AG10803 (cell line): ENCODE results near the gene SCD5.
"Not testable (repeated sequence)": the region's sequence is repeated elsewhere in the genome, so short reads cannot be mapped to it uniquely, and the experiment has no call there.

Source experiments
- DNase-seq: peaks from one replicate; pipeline ENCODE4 v3.0.0; 2010; ENCODE audit warnings: low read depth
- H3K4me3 ChIP-seq: 2 replicates; pipeline ENCODE4 v1.5.1; 2011; ENCODE audit warnings: mild to moderate bottlenecking, low read length, control low read depth
- CTCF ChIP-seq: conservative IDR thresholded peaks from 2 replicates; pipeline ENCODE4 v1.5.1; 2011; ENCODE audit warnings: mild to moderate bottlenecking, low read length, control low read depth, inconsistent platforms

Gene SCD5

GRCh38 chr4:82798168-82799005, at the start of gene SCD5:
TSS of gene SCD5 (minus strand) at chr4:82798796. CDS start at chr4:82798537, 259 bp downstream.
- peak within 1 kb of the TSS; percentile 77 for H3K4me3 ChIP-seq
- peak; percentile 86 for DNase-seq
- no peak; the same call in 1 of the 2 replicates for TF ChIP-seq CTCF

GRCh38 chr4:82842593-82842992, 44.0 kb upstream of the SCD5 start:
- peak; percentile 17 for DNase-seq
- H3K4me3 ChIP-seq = no peak overlapping the region
- peak; percentile 49 for TF ChIP-seq CTCF

GRCh38 chr4:82839624-82840023, 41.0 kb upstream of the SCD5 start:
- no peak for TF ChIP-seq CTCF
- no peak overlapping the region for H3K4me3 ChIP-seq
- no peak for DNase-seq

- H3K4me3 ChIP-seq = no peak overlapping the region
- TF ChIP-seq CTCF = peak; percentile 35
- peak; percentile 76 for DNase-seq
These were observed 35.2 kb upstream of the SCD5 start for GRCh38 chr4:82833696-82834313.

GRCh38 chr4:82833060-82833459, 34.5 kb upstream of the SCD5 start:
- not testable (repeated sequence) for H3K4me3 ChIP-seq, DNase-seq

- no peak overlapping the region for H3K4me3 ChIP-seq
- no peak for DNase-seq
- no peak for TF ChIP-seq CTCF
These were observed 26.8 kb upstream of the SCD5 start for GRCh38 chr4:82825425-82825824.

- no peak for TF ChIP-seq CTCF
- DNase-seq = peak; percentile 56
These were observed 24.5 kb upstream of the SCD5 start for GRCh38 chr4:82823062-82823461.

More at GRCh38 chr4:82823062-82823461, 24.5 kb upstream of the SCD5 start:
- no peak overlapping the region for H3K4me3 ChIP-seq
